ENCODE measurements around the gene DSCAM.

Gene DSCAM

GRCh38 chr21:40146216-40146837, 700.6 kb downstream of the DSCAM start:
- no peak for TF ChIP-seq CTCF (IDR thresholded peaks at IDR 0.05; ENCODE audit: extremely low read depth, insufficient read depth, missing control alignments)
- no peak for DNase-seq (ENCODE audit: low spot score)
- in situ Hi-C loops (cut with MboI; ENCODE audit: low pct_unique_long_range_greater_than_20kb, low sequenced_read_pairs, unreplicated experiment) = no loop called here

DNA sequence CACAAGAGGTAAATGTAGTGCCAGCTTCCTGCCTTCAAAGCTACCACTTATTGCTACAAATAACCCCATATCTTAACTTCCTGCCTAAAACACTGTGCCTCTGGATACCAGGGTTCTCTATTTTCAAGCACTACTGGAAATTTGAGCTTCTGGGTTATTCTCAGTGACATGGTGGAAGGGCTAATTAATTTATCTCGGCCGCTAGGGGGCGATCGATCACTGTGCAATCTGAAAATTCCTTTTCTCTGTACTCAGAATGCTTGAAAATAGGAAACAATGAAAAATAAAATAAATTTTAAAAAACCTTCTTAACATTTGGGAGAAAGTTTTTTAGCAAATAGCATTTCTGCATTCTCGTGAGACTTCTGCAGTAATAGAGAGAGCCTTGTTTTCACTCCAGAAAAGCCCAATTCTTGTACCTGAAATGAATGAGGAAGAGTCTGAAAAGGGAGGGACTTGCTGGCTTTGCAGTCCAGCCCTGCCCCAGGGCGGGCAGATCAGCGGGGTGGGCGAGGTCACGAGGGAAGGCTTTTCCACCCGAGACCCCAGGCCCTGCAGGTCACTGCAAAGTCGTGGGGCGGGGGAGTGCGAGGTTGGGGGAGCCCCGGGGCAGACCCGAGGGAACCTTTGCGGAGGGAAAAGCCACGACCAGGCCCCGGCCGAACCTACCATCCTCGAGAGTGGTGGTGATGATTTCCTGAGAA, 703.0 kb downstream of the DSCAM start:
- in situ Hi-C loops (cut with MboI; ENCODE audit: low pct_unique_long_range_greater_than_20kb, low sequenced_read_pairs, unreplicated experiment) = no loop called here
- peak; percentile 53 for TF ChIP-seq CTCF (IDR thresholded peaks at IDR 0.05; ENCODE audit: extremely low read depth, insufficient read depth, missing control alignments)
- DNase-seq (ENCODE audit: low spot score) = peak; percentile 30

DNA sequence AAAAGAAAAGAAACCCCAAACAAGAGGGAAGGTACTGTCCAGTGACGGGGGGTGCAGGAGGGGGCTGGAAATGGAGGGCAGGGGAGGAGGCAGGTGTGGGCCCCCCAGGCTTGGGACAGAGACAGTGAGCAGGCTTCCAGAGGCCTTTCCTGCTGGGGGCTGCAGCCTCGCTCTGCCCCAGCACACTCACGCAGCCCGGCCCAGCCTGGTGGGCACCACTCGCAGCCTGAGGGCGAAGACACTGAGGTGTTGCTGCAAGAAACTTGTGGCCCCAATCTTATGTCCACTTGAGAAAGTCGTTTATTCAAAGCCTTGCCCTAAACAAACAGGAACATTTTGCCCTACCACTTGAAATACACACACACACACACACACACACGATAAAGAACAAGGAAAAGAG, 705.3 kb downstream of the DSCAM start:
- in situ Hi-C loops (cut with MboI; ENCODE audit: low pct_unique_long_range_greater_than_20kb, low sequenced_read_pairs, unreplicated experiment) = no loop called here
- TF ChIP-seq CTCF (IDR thresholded peaks at IDR 0.05; ENCODE audit: extremely low read depth, insufficient read depth, missing control alignments) = no peak
- no peak for DNase-seq (ENCODE audit: low spot score)

- no peak for TF ChIP-seq CTCF (IDR thresholded peaks at IDR 0.05; ENCODE audit: extremely low read depth, insufficient read depth, missing control alignments)
- no peak for DNase-seq (ENCODE audit: low spot score)
- in situ Hi-C loops (cut with MboI; ENCODE audit: low pct_unique_long_range_greater_than_20kb, low sequenced_read_pairs, unreplicated experiment) = no loop called here
Observed at GRCh38 chr21:40140675-40141074, 706.3 kb downstream of the DSCAM start.

- no peak for DNase-seq (ENCODE audit: low spot score)
- TF ChIP-seq CTCF (IDR thresholded peaks at IDR 0.05; ENCODE audit: extremely low read depth, insufficient read depth, missing control alignments) = no peak
- in situ Hi-C loops (cut with MboI; ENCODE audit: low pct_unique_long_range_greater_than_20kb, low sequenced_read_pairs, unreplicated experiment) = no loop called here
Observed at GRCh38 chr21:40139636-40140035, 707.3 kb downstream of the DSCAM start.

DNA sequence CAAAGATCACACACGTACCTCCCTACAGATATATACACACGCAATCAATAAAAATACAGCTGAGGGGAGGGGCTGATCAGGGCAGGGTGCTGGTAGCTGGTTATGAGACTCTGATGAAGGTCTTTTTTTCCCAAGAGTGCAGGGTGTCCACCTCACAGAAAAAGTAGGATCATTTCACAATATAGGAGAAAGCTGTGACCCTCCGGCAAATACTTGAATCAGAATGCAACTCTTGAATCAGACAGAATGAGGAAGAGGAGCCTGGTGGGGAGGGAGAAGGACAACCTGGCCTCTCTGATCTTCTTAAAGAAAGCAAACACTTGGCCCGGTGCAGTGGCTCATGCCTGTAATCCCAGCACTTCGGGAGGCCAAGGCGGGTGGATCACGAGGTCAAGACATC, 710.4 kb downstream of the DSCAM start:
- in situ Hi-C loops (cut with MboI; ENCODE audit: low pct_unique_long_range_greater_than_20kb, low sequenced_read_pairs, unreplicated experiment) = no loop called here
- no peak for TF ChIP-seq CTCF (IDR thresholded peaks at IDR 0.05; ENCODE audit: extremely low read depth, insufficient read depth, missing control alignments)
- DNase-seq (ENCODE audit: low spot score) = no peak

Measured in GM13977 (cell line).